ENCODE measurements around the gene GBA2.

GRCh38 chr9:35738186-35738585 lies 10.8 kb downstream of the GBA2 start:
- TF ChIP-seq CTCF (IDR thresholded peaks at IDR 0.05) = no peak
- no peak for TF ChIP-seq POLR2A (IDR thresholded peaks at IDR 0.05)
- TF ChIP-seq POLR2AphosphoS5 (IDR thresholded peaks at IDR 0.05) = no peak

Data from prostate gland (tissue), 2 donors.